HepG2 (cell line): Measurements from ENCODE around the gene GPR162. TPM values are rescaled to one million over a fixed set of nuclear protein-coding genes. Genes with fewer than 3 reads are reported as not detected.

Source experiments
- ARNT ChIP-seq: fragments of 450-650 bp; IDR thresholded peaks from 2 replicates; pipeline ENCODE4 v1.6.1; 2017
- GMEB2 ChIP-seq: IDR thresholded peaks from 2 replicates; pipeline ENCODE4 v1.6.1; 2016; ENCODE audit warnings: missing biosample characterization, missing genetic modification reagents, low read depth
- HMG20B ChIP-seq: conservative IDR thresholded peaks from 2 replicates; pipeline ENCODE4 v1.6.1; 2016; ENCODE audit warnings: missing genetic modification reagents, missing compliant biosample characterization
- HNRNPK ChIP-seq: fragments of 200-400 bp; formaldehyde crosslinking; IDR thresholded peaks from 2 replicates; pipeline ENCODE4 v1.6.1; 2018; ENCODE audit warnings: low read length, low read depth, moderate library complexity, mild to moderate bottlenecking; ENCODE audit not compliant: poor library complexity, severe bottlenecking
- HOXA3 ChIP-seq: sonication (generic); formaldehyde crosslinking; IDR thresholded peaks from 2 replicates; pipeline ENCODE4 v1.5.0; 2020; ENCODE audit warnings: missing genetic modification reagents
- MAF1 ChIP-seq: sonication (generic); formaldehyde crosslinking; IDR thresholded peaks from 2 replicates; pipeline ENCODE4 v1.5.0; 2020; ENCODE audit warnings: missing genetic modification reagents, borderline replicate concordance
- NCOA1 ChIP-seq: sonication (generic); formaldehyde crosslinking; IDR thresholded peaks from 2 replicates; pipeline ENCODE4 v1.9.0; 2021; ENCODE audit warnings: missing genetic modification reagents
- NFRKB ChIP-seq: fragments of 450-650 bp; IDR thresholded peaks from 2 replicates; pipeline ENCODE4 v1.6.1; 2017
- REL ChIP-seq: sonication (generic); formaldehyde crosslinking; conservative IDR thresholded peaks from 2 replicates; pipeline ENCODE4 v1.8.0; 2022; ENCODE audit warnings: mild to moderate bottlenecking, missing genetic modification reagents, moderate library complexity
- RORA ChIP-seq: sonication (generic); formaldehyde crosslinking; IDR thresholded peaks from 2 replicates; pipeline ENCODE4 v1.5.0; 2020; ENCODE audit warnings: mild to moderate bottlenecking, missing genetic modification reagents, moderate library complexity
- RXRB ChIP-seq: IDR thresholded peaks from 2 replicates; pipeline ENCODE4 v1.6.1; 2016; ENCODE audit warnings: borderline replicate concordance, missing genetic modification reagents, missing compliant biosample characterization
- SIX1 ChIP-seq: sonication (generic); formaldehyde crosslinking; IDR thresholded peaks from 2 replicates; pipeline ENCODE4 v1.4.0; 2020; ENCODE audit warnings: missing genetic modification reagents, borderline replicate concordance
- ZBTB14 ChIP-seq: sonication (generic); formaldehyde crosslinking; IDR thresholded peaks from 2 replicates; pipeline ENCODE4 v1.4.0; 2020; ENCODE audit warnings: missing genetic modification reagents
- ZBTB2 ChIP-seq: sonication (generic); formaldehyde crosslinking; IDR thresholded peaks from 2 replicates; pipeline ENCODE4 v1.8.0; 2022; ENCODE audit warnings: low read depth, missing genetic modification reagents
- ZNF136 ChIP-seq: sonication (generic); formaldehyde crosslinking; IDR thresholded peaks from 2 replicates; pipeline ENCODE4 v1.8.1; 2022; ENCODE audit warnings: low read depth, mild to moderate bottlenecking, moderate library complexity, missing genetic modification reagents
- ZNF563 ChIP-seq: sonication (generic); formaldehyde crosslinking; IDR thresholded peaks from 2 replicates; pipeline ENCODE4 v1.8.0; 2022; ENCODE audit warnings: mild to moderate bottlenecking, moderate library complexity, missing genetic modification reagents
- ZNF574 ChIP-seq: sonication (generic); formaldehyde crosslinking; IDR thresholded peaks from 2 replicates; pipeline ENCODE4 v1.4.0; 2020; ENCODE audit warnings: missing genetic modification reagents
- ZNF747 ChIP-seq: sonication (generic); formaldehyde crosslinking; IDR thresholded peaks from 2 replicates; pipeline ENCODE4 v1.8.1; 2023; ENCODE audit warnings: missing genetic modification reagents, mild to moderate bottlenecking, borderline replicate concordance
- ZNF761 ChIP-seq: sonication (generic); formaldehyde crosslinking; conservative IDR thresholded peaks from 2 replicates; pipeline ENCODE4 v1.4.0; 2020; ENCODE audit warnings: mild to moderate bottlenecking, missing genetic modification reagents
- ZNF784 ChIP-seq: sonication (generic); formaldehyde crosslinking; IDR thresholded peaks from 2 replicates; pipeline ENCODE4 v1.5.1; 2020; ENCODE audit warnings: missing genetic modification reagents, mild to moderate bottlenecking, borderline replicate concordance
- ZSCAN25 ChIP-seq: sonication (generic); formaldehyde crosslinking; IDR thresholded peaks from 2 replicates; pipeline ENCODE4 v1.8.0; 2022; ENCODE audit warnings: mild to moderate bottlenecking, missing genetic modification reagents
- polyA plus RNA-seq, 8 experiments: library from polyadenylated mRNA; depleted of rRNA in 3 of 8; stranded (reverse) in 7 of 8; unstranded in 1 of 8; fragments of >200 nt; fragmentation: Illumina TruSeq in 4 of 8; extraction: Trizol in 4 of 8; gene quantifications; 2 replicates each; pipeline versions ENCODE4 v1.2.1 to v1.2.3, GENCODE V29; 2011 to 2016; ENCODE audit warnings: low read depth in 4 of 8, missing spikeins in 1 of 8, mixed read lengths in 1 of 8; ENCODE audit not compliant: insufficient read depth in 1 of 8
- total RNA-seq, 5 experiments: library from RNA; depleted of rRNA; stranded (reverse); fragments of >200 nt; fragmentation: Illumina TruSeq; extraction: Trizol; gene quantifications; 2 replicates each; pipeline ENCODE4 v1.2.3, GENCODE V29; 2016; ENCODE audit warnings: low read depth in 1 of 5

GPR162 gene
- total and polyA plus RNA-seq, 2 of the 13 experiments (the other 11 are each of a cell fraction or from before 2014, with no cell fraction given), result 0.08 TPM; not detected in 1

GRCh38 chr12:6827982-6828780 is 6.6 kb downstream of the GPR162 start, which contains the start of gene P3H3 (continued):
- no peak for TF ChIP-seq REL (CRISPR knock-in tag)
- TF ChIP-seq SIX1 (CRISPR knock-in tag), result no peak
- TF ChIP-seq ZNF747 (CRISPR knock-in tag), result no peak
- TF ChIP-seq ZNF761 (CRISPR knock-in tag), result no peak
- TF ChIP-seq ZNF574 (CRISPR knock-in tag), result no peak
- TF ChIP-seq ZBTB2 (CRISPR knock-in tag), result no peak
- TF ChIP-seq ARNT, result no peak
- TF ChIP-seq GMEB2, result no peak
- no peak for TF ChIP-seq HOXA3 (CRISPR knock-in tag)
- TF ChIP-seq NFRKB, result no peak
- no peak; the same call in 1 of the 2 replicates for TF ChIP-seq NCOA1 (CRISPR knock-in tag)
- no peak for TF ChIP-seq ZNF136 (CRISPR knock-in tag)
- TF ChIP-seq ZNF784 (CRISPR knock-in tag), result no peak
- TF ChIP-seq ZNF563 (CRISPR knock-in tag), result no peak
- no peak for TF ChIP-seq RORA
- TF ChIP-seq ZSCAN25 (CRISPR knock-in tag), result peak; percentile 58; the same call in 1 of the 2 replicates
- TF ChIP-seq HMG20B (CRISPR knock-in tag), result no peak
- no peak for TF ChIP-seq RXRB (CRISPR knock-in tag)
- TF ChIP-seq MAF1 (CRISPR knock-in tag), result no peak
- no peak for TF ChIP-seq ZBTB14 (CRISPR knock-in tag)
- TF ChIP-seq HNRNPK, result peak; percentile 56
